Keratinocyte (primary cell): ENCODE measurements around the gene CUX1.

Experiments used
- EZH2 ChIP-seq: IDR thresholded peaks from one replicate; pipeline ENCODE4 v1.6.1; 2012; ENCODE audit warnings: inconsistent platforms, mild to moderate bottlenecking, low read length, moderate library complexity
- TF ChIP-seq, protein P1 (sequence below), 3 experiments: IDR thresholded peaks in 1 of 3; conservative IDR thresholded peaks in 1 of 3; optimal IDR thresholded peaks in 1 of 3; 2 replicates in 2 of 3; 3 replicates in 1 of 3; pipeline versions ENCODE3 to v1.5.1; 2011; ENCODE audit warnings: low read length in 3 of 3, mild to moderate bottlenecking in 3 of 3, moderate library complexity in 2 of 3, control low read depth in 1 of 3, inconsistent platforms in 1 of 3; ENCODE audit not compliant: insufficient read depth in 2 of 3; ENCODE audit errors: extremely low read depth in 1 of 3

DNA sequence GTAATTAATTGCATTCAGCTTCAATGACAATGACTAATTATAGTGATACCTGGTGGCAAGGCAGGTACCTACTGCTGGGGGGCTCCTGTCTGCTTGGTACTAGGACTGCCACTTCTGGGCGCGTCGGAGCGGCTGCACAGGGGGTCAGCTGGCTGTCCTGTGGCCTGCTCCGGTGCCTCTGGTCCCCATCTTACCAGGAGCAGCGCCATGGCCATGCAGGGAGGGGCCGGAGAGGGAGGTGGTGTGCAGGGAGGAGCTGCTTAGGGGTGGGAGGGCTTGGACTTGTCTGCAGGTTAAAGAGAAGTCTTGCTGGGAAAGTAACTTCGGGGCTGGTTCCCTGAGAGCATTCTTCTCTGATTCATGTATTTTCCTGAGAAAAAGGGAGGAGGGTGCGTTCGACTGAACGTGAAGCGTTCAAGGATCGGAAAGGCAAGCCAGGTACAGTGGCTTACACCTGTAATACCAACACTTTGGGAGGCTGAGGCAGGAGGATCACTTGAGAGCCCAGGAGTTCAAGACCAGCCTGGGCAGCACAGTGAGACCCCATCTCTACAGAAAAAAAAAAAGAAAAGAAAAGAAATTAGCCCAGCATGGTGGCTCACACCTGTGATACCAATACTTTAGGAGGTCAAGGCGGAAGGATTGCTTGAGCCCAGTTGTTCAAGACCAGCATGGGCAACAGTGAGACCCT, 15.4 kb downstream of the CUX1 start:
- TF ChIP-seq, protein P1, sequence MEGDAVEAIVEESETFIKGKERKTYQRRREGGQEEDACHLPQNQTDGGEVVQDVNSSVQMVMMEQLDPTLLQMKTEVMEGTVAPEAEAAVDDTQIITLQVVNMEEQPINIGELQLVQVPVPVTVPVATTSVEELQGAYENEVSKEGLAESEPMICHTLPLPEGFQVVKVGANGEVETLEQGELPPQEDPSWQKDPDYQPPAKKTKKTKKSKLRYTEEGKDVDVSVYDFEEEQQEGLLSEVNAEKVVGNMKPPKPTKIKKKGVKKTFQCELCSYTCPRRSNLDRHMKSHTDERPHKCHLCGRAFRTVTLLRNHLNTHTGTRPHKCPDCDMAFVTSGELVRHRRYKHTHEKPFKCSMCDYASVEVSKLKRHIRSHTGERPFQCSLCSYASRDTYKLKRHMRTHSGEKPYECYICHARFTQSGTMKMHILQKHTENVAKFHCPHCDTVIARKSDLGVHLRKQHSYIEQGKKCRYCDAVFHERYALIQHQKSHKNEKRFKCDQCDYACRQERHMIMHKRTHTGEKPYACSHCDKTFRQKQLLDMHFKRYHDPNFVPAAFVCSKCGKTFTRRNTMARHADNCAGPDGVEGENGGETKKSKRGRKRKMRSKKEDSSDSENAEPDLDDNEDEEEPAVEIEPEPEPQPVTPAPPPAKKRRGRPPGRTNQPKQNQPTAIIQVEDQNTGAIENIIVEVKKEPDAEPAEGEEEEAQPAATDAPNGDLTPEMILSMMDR (optimal IDR thresholded peaks at IDR 0.05 in 1 of 3, IDR thresholded peaks at IDR 0.05 in 1 of 3, conservative IDR thresholded peaks at IDR 0.05 in 1 of 3; ENCODE audit: extremely low read depth in 1 of 3, insufficient read depth in 2 of 3, low read length in 3 of 3): no peak
- TF ChIP-seq EZH2: no peak
